Pons (tissue), 1 donor: ENCODE results near the gene RNF4.
"Not testable (repeated sequence)": the region's sequence is repeated elsewhere in the genome, so short reads cannot be mapped to it uniquely, and the experiment has no call there.

Source experiments
- DNase-seq: peaks from one replicate; pipeline ENCODE4 v3.0.0-alpha.2; 2016; ENCODE audit warnings: low spot score

Gene RNF4

DNA sequence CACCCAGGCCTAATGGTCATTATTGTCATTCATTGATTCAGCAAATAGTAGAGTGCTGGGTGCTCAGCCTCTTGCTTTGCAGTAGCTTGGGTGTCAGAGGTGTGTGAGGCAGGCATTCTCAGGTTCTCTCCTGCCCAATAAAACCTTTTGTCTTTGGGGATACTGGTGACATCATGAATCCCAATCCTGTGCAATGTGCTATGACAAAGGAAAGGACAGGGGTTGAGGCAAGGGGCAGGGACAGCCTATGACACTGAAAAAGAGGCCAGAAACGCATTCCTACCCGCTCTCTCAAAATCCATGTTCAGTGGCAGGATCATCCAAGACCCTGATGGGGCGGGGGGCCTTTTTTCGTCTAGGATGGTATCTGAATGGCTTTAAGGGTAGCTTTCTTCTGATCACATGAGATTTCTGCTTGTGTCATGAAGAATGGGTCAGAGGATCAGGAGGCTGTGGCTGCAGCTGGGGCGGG is 66.0 kb downstream of the RNF4 start:
- DNase-seq = peak; percentile 28

DNA sequence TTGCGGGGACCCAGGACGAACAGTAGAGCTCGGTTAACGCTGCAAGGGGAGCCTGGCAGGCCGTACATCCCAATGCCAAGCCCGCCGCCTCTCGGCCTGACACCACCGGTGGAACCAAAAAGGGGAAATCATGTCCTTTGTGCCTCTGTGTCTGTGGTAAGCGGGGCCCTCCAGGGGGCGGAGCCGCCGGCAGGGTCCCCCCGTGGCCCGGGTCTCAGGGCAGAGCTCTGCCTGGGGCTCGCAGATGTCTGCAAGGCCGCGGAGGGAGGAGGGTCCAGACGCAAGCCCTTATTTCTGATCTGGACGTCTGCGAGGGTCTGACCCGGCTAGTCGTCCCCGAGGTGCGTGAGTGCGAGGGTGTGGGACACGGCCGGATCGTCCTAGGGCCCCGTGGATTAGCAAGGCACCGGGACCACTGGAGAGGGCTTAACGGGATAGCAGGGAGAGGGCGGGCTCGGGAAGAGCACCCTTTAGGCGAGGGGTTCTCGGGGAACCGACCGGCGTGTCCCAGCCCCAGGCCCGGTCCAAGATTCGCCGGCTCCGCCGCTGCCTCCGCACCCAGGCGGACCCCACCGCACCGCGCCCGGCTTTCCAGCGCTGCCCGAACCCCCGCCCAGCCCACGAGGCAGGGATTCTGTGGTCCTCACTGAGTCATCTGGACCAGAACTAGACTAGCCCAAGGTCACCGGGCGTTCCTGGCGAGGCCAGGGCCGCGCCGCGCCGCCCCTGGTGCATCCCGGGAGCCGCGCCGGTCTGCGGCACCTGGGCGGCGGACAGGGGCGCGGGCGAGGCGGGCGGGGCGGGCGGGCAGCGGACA is 66.7 kb downstream of the RNF4 start:
- DNase-seq = peak; percentile 62

DNA sequence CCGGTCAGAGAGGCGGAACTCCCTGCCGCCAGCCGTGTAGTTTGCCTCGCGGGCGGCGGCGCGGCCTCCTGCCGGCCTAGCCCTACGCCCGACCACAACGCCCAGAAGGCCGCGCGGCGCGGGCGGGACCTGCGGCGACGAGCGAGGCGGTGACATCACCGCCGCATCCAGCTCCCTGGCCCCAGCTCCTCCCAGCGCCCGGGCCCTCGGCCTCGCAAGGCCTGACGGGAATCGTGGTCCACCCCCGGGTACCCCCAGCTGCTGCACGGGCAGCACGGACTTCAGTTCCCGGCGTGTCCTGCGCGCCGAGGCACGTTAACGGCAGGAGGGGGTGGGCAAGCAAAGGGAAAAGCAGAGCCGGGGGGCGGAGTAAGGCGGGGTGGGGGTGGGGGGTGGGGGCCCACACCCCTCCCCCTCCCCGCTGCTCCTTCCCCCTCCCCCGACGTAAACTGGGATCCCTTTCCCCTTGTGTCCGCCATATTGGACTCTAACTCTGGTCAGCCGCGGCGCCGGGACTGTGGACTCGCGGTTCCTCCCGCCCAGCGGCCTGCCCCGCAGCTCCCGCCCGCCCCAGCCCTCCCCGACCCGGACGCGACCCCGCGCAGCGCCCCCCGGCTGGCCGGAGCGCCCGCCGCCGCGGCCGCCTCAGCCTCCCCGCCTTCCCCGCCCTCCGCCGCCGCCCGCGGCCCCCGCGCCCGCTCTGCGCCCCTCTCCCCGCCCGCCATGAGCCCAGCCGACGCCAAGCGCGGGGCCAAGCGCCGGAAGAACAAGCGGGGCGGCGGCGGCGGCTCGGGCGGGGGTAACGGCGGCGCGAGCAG is 67.5 kb downstream of the RNF4 start, which contains the start of gene FAM193A:
Gene FAM193A, plus strand, starts transcription at position 455 of the 818 bp plus-strand sequence. Its CDS starts 269 bp downstream, at position 724.
- peak; percentile 99 for DNase-seq

DNA sequence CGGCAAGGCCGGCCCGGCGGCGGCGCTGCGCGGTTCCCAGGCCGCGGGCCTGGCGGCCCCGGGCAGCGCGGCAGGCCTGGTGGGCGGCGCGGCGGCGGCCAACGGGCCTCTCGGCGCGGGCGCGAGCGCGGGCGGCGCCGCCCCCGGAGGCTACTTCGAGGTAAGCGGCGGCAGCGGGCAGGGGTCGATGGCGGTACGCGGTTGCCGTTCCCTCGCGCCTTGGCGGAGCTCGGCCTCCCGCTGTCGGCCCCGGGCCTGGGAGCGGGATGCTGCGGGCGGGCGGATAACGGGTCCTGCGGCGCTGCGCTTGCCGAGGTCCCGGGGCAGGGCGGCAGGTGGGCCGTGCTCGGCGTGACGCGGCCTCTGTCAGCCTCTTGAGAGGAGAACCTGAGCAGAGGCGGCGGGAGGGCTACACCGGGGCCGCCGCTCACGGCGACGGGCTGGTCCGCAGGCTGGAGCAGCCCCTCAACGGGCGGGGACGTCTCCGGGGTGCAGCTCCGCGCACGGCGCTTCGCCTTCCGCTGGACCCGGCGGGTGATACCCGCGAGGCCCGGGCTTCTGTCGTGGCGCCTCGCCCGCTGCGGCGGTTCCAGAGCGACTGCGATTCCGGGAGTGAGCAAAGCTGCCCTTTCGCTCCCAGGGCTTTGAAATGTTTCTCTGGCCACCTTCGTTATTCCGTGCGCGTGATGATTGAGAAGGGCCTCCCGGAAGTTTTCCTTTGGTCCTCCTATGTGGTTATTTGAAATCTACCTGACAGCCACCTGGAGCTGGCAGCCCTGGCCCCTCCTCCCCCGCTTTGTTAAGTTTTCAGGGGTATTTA is 68.3 kb downstream of the RNF4 start:
- no peak for DNase-seq

DNA sequence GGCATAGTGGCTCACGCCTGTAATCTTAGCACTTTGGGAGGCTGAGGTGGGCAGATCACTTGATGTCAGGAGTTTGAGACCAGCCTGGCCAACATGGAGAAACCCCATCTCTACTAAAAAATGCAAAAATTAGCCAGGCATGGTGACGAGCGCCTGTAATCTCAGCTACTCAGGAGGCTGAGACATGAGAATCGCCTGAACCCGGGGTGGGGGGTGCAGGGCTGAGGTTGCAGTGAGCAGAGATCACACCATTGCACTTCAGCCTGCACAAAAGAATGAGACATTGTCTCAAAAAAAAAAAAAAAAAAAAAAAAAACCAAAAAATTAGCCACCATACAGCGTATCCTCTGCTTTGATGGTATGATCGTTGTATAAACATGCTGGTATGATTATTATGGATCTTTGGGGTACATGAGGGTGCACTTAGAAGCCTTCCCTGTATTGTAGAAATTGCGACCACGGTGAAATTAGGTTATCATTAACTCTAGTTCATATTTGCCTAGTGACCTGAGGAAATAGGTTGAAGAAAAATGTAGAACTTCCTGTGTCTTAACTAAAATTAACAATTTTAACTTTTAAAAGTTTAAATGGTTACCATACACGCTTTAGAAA is 74.8 kb downstream of the RNF4 start:
- DNase-seq = not testable (repeated sequence)

DNA sequence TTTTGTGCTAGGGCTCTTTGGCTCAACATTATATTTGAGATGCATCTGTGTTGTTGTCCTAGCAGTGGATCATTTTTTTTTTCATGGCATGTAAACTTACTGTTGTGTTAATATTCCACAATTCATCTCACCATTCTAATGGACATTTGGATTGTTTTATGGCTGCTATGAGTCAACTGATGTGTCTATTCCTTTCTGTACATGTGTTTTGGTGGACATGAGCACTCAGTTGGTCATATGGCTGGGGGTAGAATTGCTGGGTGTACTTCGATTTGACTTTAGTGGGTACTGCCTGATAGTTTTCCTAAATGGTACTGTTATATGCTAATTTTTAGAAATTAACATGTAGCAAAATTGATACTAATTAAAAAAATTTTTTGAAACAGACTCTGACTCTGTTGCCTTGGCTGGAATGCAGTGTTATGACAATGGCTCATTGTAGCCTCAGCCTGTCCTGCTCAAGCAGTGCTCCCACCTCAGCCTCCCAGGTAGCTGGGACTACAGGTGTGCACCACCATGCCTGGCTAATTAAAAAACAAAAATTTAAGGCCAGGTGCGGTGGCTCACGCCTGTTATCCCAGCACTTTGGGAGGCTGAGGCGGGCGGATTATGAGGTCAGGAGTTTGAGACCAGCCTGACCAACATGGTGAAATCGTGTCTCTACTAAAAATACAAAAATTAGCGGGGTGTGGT is 76.6 kb downstream of the RNF4 start:
- DNase-seq = no peak

DNA sequence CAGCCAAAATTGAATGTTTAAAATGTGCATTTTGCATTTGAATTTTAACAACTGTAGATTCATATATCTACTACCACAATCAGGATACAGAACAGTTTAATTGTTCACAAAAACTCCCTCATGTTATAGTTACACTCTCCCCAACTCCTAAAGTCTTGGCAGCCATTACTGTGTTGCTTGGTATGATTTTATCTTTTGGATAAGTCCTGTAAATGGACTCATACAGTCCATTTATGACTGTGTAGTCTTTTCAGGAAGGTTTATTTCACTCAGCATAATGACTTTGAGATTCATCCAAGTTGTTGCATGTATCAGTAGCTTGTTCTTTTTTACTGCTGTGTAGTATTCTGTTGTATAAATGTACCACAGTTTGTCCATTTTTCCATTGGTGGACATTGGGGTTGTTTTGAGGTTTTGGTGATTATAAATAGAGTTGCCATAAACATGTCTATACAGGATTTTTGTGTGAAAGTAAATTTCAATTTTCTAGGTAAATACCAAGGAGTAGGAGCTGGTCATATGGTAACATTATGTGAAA is 77.4 kb downstream of the RNF4 start:
- DNase-seq = no peak

DNA sequence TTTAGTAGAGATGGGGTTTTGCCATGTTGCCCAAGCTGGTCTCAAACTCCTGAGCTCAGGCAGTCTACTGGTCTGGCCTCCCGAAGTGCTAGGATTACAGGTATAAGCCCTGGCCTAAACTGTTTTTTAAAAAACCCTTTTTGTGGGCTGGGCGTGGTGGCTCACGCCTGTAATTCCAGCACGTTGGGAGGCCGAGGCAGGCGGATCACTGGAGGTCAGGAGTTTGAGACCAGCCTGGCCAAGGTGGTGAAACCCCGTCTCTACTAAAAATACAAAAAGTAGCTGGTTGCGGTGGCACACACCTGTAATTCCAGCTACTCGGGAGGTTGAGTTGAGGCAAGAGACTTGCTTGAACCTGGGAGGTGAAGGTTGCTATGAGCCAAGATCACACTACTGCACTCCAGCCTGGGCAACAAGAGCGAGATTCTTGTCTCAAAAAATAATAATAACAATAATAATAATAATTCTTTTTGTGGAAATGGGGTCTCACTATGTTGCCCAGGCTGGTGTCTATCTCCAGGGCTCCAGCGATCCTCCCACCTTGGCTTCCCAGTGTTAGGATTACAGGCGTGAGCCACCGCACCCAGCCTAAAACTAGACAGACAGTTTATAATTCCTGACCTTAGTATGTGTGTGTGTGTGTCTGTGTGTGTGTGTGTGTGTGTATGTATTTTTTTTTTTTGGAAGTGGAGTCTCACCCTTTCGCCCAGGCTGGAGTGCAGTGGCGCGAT is 78.2 kb downstream of the RNF4 start:
- not testable (repeated sequence) for DNase-seq

DNA sequence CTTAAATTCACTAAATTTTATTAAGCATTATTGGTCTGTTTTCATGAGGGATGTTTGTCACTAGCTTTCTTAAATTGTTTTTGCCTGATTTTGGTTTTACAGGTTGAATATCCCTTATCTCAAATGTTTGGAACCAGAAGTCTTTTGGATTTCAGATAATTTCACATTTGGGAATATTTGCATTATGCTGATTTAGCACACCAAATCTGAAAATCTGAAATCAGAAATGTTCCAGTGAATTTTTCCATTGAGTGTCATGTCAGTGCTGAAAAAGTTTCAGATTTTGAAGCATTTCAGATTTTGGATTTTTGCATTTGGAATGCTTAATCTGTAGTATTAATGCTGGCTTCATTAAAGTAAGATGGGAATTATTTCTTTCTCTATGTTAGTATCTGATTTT is 82.2 kb downstream of the RNF4 start:
- no peak for DNase-seq

DNA sequence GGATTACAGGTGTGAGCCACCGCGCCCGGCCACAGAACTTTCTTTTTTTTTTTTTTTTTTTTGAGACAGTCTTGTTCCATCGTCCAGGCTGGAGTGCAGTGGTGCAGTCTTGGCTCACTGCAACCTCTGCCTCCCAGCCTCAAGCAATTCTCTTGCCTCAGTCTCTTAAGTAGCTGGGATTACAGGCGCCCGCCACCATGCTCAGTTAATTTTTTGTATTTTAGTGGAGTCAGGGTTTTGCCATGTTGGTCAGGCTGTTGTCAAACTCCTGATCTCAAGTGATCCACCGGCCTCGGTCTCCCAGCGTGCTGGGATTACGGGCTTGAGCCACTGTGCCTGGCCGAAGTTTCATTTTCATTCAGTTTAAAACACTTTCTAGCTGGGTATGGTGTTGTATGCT is 83.9 kb downstream of the RNF4 start:
- DNase-seq = no peak

DNA sequence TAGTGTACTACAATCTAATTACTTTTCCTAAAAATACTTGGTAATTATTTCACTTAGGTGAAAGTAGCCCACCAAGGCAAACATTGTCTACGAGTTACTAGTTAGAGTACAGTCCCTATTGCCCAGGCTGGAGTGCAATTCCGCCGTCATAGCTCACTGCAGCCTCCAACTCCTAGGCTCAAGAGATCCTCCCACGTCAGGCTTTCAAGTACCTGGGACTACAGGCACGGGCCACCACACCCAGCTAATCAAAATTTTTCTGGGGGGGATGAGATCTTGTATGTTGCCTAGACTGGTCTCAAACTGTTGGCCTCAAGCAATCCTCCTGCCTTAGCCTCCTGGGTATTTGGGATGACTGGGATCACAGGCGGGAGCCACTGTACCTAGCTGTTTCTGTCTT is 89.4 kb downstream of the RNF4 start:
- no peak for DNase-seq

DNA sequence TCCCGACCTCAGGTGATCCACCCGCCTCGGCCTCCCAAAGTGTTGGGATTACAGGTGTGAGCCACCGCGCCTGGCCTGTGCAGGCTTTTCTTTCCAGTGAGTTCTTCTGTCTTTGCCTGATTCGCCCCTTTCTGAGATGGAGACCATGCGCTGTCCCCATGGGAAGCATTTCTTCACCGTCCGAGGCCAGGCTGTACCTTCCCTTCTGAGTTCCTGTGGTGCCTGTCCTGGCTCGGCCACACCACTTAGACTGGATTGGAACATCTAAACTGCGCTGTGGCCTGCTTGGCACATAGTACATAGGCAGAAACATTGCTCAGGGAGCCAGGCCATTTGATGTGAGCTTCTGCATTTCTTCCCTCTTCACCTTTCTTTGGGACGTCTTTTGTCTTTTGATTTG is 91.3 kb downstream of the RNF4 start:
- no peak for DNase-seq
